Endothelial cell of umbilical vein (primary cell): ENCODE results near the gene CHD5.

ENCODE experiments used
- CTCF ChIP-seq, 2 donors: IDR thresholded peaks; 1 replicate in 1 of 2; 2 replicates in 1 of 2; pipeline ENCODE4 v1.5.1; 2011; ENCODE audit warnings: low read length in 2 of 2, mild to moderate bottlenecking in 2 of 2, moderate library complexity in 2 of 2, control low read depth in 1 of 2, inconsistent platforms in 1 of 2, low read depth in 1 of 2; ENCODE audit not compliant: insufficient read depth in 1 of 2; ENCODE audit errors: extremely low read depth in 1 of 2
- EZH2 ChIP-seq: IDR thresholded peaks from 2 replicates; pipeline ENCODE4 v1.6.1; 2012; ENCODE audit warnings: borderline replicate concordance, low read depth, mild to moderate bottlenecking, moderate library complexity, low read length, inconsistent platforms; ENCODE audit not compliant: severe bottlenecking

DNA sequence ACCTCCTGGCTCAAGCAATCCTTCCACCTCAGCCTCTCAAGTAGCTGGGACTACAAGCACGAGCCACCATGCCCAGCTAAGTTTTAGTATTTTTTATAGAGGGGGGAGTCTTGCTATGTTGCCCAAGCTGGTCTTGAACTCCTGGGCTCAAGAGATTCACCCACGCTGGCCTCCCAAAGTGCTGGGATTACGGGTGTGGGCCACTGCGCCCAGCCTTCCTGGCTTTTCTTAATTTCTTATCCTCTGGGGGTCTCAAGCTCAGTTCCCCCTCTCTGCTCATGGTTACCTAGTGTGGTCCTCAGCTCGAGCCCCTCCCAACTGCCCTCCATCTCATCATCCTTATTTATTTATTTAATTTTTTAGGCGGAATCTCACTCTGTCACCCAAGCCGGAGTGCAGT is 22.1 kb upstream of the CHD5 start:
- TF ChIP-seq CTCF (IDR thresholded peaks at IDR 0.05; ENCODE audit: extremely low read depth in 1 of 2, insufficient read depth in 1 of 2, low read depth in 1 of 2, low read length in 2 of 2), result no peak
- no peak for TF ChIP-seq EZH2
